GM04503 (cell line): ENCODE data around the gene SLC45A3.
"Not testable (repeated sequence)": the region's sequence is repeated elsewhere in the genome, so short reads cannot be mapped to it uniquely, and the experiment has no call there.

Experiments
- DNase-seq: peaks from one replicate; pipeline ENCODE4 v3.0.0-alpha.2; 2012; ENCODE audit warnings: low read depth

The SLC45A3 gene

GRCh38 chr1:205680073-205680851 is at the start of gene SLC45A3:
Gene SLC45A3 (minus strand): TSS chr1:205680509. CDS start chr1:205664656, 15,853 bp downstream.
- no peak for DNase-seq

GRCh38 chr1:205726619-205727125 is 46.4 kb upstream of the SLC45A3 start:
- no peak for DNase-seq

- DNase-seq = no peak
Observed at GRCh38 chr1:205725514-205725913, 45.2 kb upstream of the SLC45A3 start.

- DNase-seq = not testable (repeated sequence)
Observed at GRCh38 chr1:205720740-205721139, 40.4 kb upstream of the SLC45A3 start.

- no peak for DNase-seq
Observed at GRCh38 chr1:205719762-205720161, 39.5 kb upstream of the SLC45A3 start.

GRCh38 chr1:205719015-205719414 is 38.7 kb upstream of the SLC45A3 start:
- no peak for DNase-seq

- DNase-seq = no peak
Observed at GRCh38 chr1:205716371-205717132, 36.2 kb upstream of the SLC45A3 start.

- no peak for DNase-seq
Observed at GRCh38 chr1:205715628-205716027, 35.3 kb upstream of the SLC45A3 start.

- DNase-seq = no peak
Observed at GRCh38 chr1:205714906-205715246, 34.6 kb upstream of the SLC45A3 start.

GRCh38 chr1:205714190-205714905 is 34.0 kb upstream of the SLC45A3 start:
- DNase-seq = peak; percentile 31

- DNase-seq = peak; percentile 20
Observed at GRCh38 chr1:205711105-205712048, 31.1 kb upstream of the SLC45A3 start.

GRCh38 chr1:205710201-205711062 is 30.1 kb upstream of the SLC45A3 start:
- no peak for DNase-seq

GRCh38 chr1:205709640-205710039 is 29.3 kb upstream of the SLC45A3 start:
- DNase-seq = no peak

- DNase-seq = peak; percentile 27
Observed at GRCh38 chr1:205709059-205709398, 28.7 kb upstream of the SLC45A3 start.

- no peak for DNase-seq
Observed at GRCh38 chr1:205706601-205707502, 26.5 kb upstream of the SLC45A3 start.

GRCh38 chr1:205704903-205705302 is 24.6 kb upstream of the SLC45A3 start:
- no peak for DNase-seq

GRCh38 chr1:205703072-205703471 is 22.8 kb upstream of the SLC45A3 start:
- no peak for DNase-seq

- DNase-seq = no peak
Observed at GRCh38 chr1:205701891-205702290, 21.6 kb upstream of the SLC45A3 start.

GRCh38 chr1:205701420-205701819 is 21.1 kb upstream of the SLC45A3 start:
- DNase-seq = no peak
